Measurements from ENCODE around the gene PRKCD. TPM values are rescaled to one million over a fixed set of nuclear protein-coding genes. Genes with fewer than 3 reads are reported as not detected.

Gene PRKCD
- total RNA-seq, 1 donor from 2014 or later, result 17.1 TPM

DNA sequence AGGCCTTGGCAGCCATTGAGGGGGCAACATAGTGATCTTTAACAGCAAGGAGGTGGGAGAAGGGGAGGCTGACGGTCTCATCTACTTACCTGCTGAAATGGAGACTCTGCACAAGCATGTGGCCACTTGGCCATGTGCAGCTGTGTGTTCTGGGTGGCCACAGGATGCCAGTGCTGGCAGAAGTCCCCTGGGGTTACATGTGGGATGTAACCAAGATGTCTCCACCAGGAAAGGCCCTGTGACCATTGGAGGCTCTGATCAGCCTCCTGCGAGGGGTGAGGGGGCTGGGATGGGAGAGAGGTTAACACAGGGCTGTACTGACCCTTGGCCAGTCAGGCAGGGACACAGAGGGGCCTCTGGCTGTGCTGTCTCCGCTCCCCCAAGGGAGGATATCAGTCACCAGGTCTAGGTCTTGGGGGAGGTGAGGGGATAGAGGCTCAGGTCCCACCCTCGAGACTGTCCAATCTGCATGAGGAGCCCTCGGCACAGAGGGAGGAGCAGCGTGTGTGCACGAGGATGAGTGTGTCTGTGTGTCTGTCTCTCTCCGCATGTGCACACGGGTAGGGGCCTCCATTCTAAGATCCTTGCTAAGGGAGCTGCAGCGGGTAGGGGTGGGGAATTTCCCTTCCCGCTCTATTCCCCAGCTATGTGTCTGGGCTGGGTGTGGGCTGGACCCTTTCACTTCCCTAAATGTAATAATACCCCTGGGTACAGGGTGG, 19.5 kb downstream of the PRKCD start:
- TF ChIP-seq, protein P1, sequence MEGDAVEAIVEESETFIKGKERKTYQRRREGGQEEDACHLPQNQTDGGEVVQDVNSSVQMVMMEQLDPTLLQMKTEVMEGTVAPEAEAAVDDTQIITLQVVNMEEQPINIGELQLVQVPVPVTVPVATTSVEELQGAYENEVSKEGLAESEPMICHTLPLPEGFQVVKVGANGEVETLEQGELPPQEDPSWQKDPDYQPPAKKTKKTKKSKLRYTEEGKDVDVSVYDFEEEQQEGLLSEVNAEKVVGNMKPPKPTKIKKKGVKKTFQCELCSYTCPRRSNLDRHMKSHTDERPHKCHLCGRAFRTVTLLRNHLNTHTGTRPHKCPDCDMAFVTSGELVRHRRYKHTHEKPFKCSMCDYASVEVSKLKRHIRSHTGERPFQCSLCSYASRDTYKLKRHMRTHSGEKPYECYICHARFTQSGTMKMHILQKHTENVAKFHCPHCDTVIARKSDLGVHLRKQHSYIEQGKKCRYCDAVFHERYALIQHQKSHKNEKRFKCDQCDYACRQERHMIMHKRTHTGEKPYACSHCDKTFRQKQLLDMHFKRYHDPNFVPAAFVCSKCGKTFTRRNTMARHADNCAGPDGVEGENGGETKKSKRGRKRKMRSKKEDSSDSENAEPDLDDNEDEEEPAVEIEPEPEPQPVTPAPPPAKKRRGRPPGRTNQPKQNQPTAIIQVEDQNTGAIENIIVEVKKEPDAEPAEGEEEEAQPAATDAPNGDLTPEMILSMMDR (IDR thresholded peaks at IDR 0.05), result no peak
- Mint-ChIP-seq H3K4me1 (ENCODE audit: low read depth) (no peaks in the 10 kb centered on the region), H3K4me3 (ENCODE audit: unreplicated experiment) (no peak overlapping the region), H3K9me3 (ENCODE audit: low read depth) (no peaks in the 10 kb centered on the region), H3K27me3 (ENCODE audit: low read depth) (no peaks in the 10 kb centered on the region), H3K27ac (ENCODE audit: unreplicated experiment) (no peak overlapping the region), H3K36me3 (ENCODE audit: low read depth) (peaks cover 19% of the 10 kb centered on the region)
- DNase-seq (ENCODE audit: low spot score), result no peak

DNA sequence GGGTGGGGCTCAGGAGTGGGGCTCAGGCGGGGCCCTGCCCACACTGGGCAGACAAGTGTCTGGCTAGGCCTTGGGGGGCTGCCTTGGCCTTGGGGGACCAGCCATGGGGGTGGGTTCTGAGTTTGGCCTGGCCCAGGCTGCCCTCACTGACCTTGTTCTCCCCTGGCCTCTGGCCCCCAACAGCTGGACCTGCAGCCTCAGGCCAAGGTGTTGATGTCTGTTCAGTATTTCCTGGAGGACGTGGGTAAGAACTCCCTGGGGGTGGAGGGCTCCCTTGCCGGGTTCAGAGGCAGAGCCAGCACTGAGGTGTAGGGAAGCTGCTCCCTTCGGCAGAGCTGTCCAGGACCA, 20.0 kb downstream of the PRKCD start:
- Mint-ChIP-seq H3K9me3 (ENCODE audit: low read depth) (no peaks in the 10 kb centered on the region), H3K27me3 (ENCODE audit: low read depth) (no peaks in the 10 kb centered on the region), H3K27ac (ENCODE audit: unreplicated experiment) (no peak overlapping the region), H3K4me3 (ENCODE audit: unreplicated experiment) (no peak overlapping the region), H3K36me3 (ENCODE audit: low read depth) (peaks cover 20% of the 10 kb centered on the region), H3K4me1 (ENCODE audit: low read depth) (no peaks in the 10 kb centered on the region)
- no peak for DNase-seq (ENCODE audit: low spot score)
- TF ChIP-seq, protein P1 (IDR thresholded peaks at IDR 0.05), result no peak

DNA sequence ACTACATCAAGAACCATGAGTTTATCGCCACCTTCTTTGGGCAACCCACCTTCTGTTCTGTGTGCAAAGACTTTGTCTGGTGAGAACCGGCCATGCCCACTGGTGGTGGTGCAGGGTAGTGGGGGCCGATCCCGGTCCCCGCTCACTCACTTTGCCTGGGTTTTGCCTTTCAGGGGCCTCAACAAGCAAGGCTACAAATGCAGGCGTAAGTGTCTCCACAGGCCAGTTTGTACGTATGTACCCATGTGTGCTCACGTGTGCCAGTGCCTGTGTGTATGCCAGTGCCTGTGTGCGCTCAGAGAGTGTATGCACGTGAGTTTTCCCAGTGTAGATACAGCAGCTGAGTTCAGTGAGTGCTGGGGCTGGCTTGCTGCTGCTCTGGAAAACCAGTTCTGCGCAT, 20.5 kb downstream of the PRKCD start:
- H3K36me3 Mint-ChIP-seq (ENCODE audit: low read depth), result peaks cover 22% of the 10 kb centered on the region
- H3K27ac Mint-ChIP-seq (ENCODE audit: unreplicated experiment), result no peak overlapping the region
- no peaks in the 10 kb centered on the region for H3K9me3 Mint-ChIP-seq (ENCODE audit: low read depth)
- TF ChIP-seq, protein P1 (IDR thresholded peaks at IDR 0.05), result no peak
- no peak overlapping the region for H3K4me3 Mint-ChIP-seq (ENCODE audit: unreplicated experiment)
- H3K27me3 Mint-ChIP-seq (ENCODE audit: low read depth), result no peaks in the 10 kb centered on the region
- no peak for DNase-seq (ENCODE audit: low spot score)
- no peaks in the 10 kb centered on the region for H3K4me1 Mint-ChIP-seq (ENCODE audit: low read depth)

DNA sequence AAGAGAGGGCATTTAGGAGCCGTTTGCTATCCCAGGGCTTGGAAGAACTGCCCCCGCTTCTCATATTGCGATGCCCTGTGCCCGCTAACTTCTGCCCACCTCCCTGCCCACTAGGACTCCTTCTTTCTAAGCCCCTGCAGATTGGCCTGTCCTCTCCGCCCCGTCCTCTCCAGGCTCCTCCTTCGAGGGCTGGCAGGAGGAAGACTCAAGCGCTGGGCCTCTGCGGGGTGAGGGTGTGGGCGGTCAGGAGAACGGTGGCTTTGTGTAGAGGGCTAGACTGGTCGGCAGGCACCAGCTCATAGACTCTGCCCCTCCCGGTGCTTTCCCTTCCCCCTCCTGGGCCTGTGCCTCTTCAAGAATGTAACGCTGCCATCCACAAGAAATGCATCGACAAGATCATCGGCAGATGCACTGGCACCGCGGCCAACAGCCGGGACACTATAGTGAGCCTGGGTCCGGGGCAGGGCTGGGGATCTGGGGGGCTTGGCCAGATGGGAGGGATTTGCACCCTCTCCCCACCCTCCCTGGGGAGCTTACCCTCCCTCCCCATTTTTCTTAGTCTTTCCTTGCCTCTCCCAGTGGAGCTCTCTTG, 21.9 kb downstream of the PRKCD start:
- Mint-ChIP-seq H3K9me3 (ENCODE audit: low read depth) (no peaks in the 10 kb centered on the region), H3K36me3 (ENCODE audit: low read depth) (peaks cover 28% of the 10 kb centered on the region), H3K4me1 (ENCODE audit: low read depth) (peaks cover 9% of the 10 kb centered on the region), H3K4me3 (ENCODE audit: unreplicated experiment) (no peak overlapping the region), H3K27ac (ENCODE audit: unreplicated experiment) (no peak overlapping the region), H3K27me3 (ENCODE audit: low read depth) (no peaks in the 10 kb centered on the region)
- DNase-seq (ENCODE audit: low spot score), result no peak
- TF ChIP-seq, protein P1 (IDR thresholded peaks at IDR 0.05), result no peak

DNA sequence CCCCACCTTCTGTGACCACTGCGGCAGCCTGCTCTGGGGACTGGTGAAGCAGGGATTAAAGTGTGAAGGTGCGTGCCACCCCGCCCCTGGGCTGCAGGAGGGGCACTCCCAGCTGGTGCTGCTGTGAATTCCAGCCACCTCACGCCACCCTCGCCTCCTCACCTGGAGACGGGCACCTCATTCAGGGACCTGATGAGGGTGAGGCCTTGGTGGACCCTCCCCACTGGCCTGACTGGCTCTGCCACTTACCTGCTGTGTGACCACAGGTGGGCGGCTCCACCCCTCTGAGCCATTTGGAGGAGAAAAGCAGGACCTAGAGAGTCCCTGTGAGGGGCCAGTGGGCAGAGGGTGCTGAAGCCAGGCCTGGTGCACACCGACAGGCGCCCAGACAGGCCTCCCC, 22.5 kb downstream of the PRKCD start:
- Mint-ChIP-seq H3K27me3 (ENCODE audit: low read depth) (no peaks in the 10 kb centered on the region), H3K4me3 (ENCODE audit: unreplicated experiment) (no peak overlapping the region), H3K9me3 (ENCODE audit: low read depth) (no peaks in the 10 kb centered on the region), H3K4me1 (ENCODE audit: low read depth) (peaks cover 9% of the 10 kb centered on the region), H3K27ac (ENCODE audit: unreplicated experiment) (no peak overlapping the region), H3K36me3 (ENCODE audit: low read depth) (peaks cover 28% of the 10 kb centered on the region)
- peak; percentile 84 for DNase-seq (ENCODE audit: low spot score)
- TF ChIP-seq, protein P1 (IDR thresholded peaks at IDR 0.05), result no peak

All from chondrocyte (in vitro differentiated cells).